Liver (tissue), 3 donors: ENCODE measurements around the gene PIWIL4.

Experiments
- JUND ChIP-seq, 2 donors: IDR thresholded peaks; 2 replicates each; pipeline ENCODE4 v1.6.1; 2016; ENCODE audit warnings: antibody characterized with exemption in 2 of 2
- YY1 ChIP-seq: IDR thresholded peaks from 2 replicates; pipeline ENCODE4 v1.6.1; 2016; ENCODE audit warnings: antibody characterized with exemption, mild to moderate bottlenecking
- TF ChIP-seq, protein P1 (sequence below): fragments of 150-350 bp; IDR thresholded peaks from 2 replicates; pipeline ENCODE4 v1.5.1; 2017; ENCODE audit warnings: improper control_type of control experiment, low read depth, low read length; ENCODE audit not compliant: missing input control
- donor health status: healthy.
- donor health status: healthy.

GRCh38 chr11:94557421-94557820 is 9.7 kb upstream of the PIWIL4 start:
- TF ChIP-seq, protein P1, sequence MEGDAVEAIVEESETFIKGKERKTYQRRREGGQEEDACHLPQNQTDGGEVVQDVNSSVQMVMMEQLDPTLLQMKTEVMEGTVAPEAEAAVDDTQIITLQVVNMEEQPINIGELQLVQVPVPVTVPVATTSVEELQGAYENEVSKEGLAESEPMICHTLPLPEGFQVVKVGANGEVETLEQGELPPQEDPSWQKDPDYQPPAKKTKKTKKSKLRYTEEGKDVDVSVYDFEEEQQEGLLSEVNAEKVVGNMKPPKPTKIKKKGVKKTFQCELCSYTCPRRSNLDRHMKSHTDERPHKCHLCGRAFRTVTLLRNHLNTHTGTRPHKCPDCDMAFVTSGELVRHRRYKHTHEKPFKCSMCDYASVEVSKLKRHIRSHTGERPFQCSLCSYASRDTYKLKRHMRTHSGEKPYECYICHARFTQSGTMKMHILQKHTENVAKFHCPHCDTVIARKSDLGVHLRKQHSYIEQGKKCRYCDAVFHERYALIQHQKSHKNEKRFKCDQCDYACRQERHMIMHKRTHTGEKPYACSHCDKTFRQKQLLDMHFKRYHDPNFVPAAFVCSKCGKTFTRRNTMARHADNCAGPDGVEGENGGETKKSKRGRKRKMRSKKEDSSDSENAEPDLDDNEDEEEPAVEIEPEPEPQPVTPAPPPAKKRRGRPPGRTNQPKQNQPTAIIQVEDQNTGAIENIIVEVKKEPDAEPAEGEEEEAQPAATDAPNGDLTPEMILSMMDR, result no peak
- TF ChIP-seq YY1 (no peak), JUND (IDR thresholded peaks at IDR 0.05) (no peak)
